Activated CD4-positive, alpha-beta T cell treated with anti-CD3 and anti-CD28 coated beads, Interleukin-2, amount 50 U/mL, for 4 hours (primary cell): ENCODE measurements around the gene ST6GALNAC3.

ENCODE experiments used
- DNase-seq, 2 experiments: peaks; one replicate each; pipeline ENCODE4 v3.0.0-alpha.2; 2020

ST6GALNAC3 gene

DNA sequence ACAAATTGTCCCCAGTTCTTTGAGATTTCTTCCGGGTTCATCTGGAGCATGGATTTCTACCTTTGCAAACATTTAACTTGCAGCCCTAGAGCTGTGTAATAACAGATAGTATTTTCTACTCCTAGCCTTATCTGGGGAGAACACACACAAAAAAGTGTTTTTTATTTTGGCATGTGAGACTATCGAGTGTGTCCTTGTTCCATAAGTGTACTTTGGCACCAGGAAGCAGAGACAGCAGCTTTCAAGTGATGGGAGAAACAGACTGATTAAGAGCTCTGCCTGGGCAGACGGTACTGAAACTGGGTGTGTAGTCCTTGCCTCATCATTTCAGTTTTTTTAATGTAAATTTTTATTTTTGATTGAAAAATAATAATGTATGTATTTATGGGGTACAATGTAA lies 297.4 kb downstream of the ST6GALNAC3 start:
- no peak for DNase-seq

DNA sequence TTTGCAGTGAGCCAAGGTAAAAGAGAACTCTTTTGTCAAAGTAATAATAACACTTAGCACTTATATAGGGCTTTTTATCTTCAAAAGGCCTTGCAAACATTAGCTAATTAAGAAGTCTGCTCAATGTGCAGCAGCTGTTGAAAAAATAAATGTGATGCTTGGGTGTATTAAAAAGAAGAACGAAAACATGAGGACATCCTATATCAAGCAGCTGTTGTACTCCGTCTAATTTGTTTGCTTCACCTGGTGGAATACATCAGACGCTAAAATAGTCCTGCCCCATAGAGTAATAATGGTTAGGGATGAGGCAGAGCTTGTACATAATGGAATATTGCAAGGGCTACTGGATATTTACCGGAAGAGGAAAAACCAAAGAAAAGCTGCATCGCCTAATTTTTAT lies 299.5 kb downstream of the ST6GALNAC3 start:
- no peak for DNase-seq

GRCh38 chr1:76377247-76377646 lies 302.7 kb downstream of the ST6GALNAC3 start:
- no peak for DNase-seq

- no peak for DNase-seq
Measured at GRCh38 chr1:76379506-76379905, 305.0 kb downstream of the ST6GALNAC3 start.

DNA sequence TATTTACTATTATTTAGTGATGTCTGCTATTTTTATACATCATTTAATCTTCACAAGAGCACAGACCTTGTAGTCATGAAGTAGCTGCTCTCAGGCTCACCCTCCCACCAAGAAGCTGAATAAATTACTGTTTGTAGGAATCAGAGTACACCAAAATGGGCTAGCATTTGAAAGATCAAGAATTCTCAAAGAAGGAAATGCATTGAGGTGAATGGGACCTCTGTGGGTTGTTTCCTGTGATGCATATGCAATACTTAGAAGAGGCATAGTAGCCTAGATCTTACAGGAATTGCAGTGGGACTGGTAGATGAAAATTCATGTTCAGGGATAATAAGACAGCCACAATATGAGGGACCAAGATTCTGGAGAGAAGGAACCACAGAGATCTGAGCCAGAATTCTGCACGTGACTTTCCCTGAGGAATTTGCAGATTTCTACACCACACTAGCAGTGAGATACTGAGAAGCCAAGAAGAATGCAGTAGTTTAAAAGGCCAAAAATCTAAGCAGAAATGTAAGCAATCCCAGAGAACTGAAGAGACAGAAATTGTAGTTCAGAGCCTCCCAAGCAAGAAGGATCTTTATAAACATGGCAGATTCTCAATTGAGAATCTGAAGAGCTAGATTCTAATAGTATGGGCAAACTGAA lies 307.0 kb downstream of the ST6GALNAC3 start:
- no peak for DNase-seq

- DNase-seq: no peak
Measured at GRCh38 chr1:76388261-76388660, 313.7 kb downstream of the ST6GALNAC3 start.

GRCh38 chr1:76390456-76390855 lies 315.9 kb downstream of the ST6GALNAC3 start:
- DNase-seq: no peak

GRCh38 chr1:76395059-76395458 lies 320.5 kb downstream of the ST6GALNAC3 start:
- no peak for DNase-seq

DNA sequence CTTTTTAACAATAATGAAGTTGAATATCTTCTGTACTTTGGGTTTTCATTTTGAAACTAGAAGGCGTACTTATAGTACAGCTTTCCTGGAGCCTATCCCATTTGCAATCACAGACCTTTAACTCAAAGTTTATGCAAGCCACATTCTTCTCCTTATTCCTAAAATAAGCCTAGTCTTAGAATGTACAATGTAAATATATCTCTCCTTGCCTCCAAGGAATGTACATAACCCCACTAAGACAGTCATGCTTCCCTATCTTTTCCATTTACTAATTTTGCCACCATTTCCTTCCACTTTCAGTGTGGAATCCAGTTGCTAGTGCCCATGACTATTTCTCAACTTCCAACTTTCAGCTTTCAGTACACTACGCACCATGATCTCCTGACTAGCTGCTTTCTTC lies 327.6 kb downstream of the ST6GALNAC3 start:
- no peak for DNase-seq

DNA sequence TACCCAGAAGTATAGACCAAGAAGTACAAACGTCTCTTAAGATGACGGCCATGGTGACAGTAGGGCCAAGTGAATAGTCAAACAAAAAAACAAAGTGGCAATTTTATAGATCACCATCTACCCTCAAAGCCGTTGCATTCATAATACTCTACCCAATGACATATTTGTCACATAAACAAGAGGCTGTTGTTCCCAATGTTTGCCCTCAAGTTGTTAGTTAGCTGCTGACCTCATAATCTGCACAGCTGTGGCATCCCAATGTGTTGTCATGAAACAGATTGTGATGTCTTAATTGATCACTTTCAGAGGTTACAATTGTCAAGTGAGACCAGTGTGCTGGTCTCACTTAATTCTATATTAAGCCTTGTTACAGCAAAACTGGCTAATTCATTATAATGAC lies 333.8 kb downstream of the ST6GALNAC3 start:
- no peak for DNase-seq

DNA sequence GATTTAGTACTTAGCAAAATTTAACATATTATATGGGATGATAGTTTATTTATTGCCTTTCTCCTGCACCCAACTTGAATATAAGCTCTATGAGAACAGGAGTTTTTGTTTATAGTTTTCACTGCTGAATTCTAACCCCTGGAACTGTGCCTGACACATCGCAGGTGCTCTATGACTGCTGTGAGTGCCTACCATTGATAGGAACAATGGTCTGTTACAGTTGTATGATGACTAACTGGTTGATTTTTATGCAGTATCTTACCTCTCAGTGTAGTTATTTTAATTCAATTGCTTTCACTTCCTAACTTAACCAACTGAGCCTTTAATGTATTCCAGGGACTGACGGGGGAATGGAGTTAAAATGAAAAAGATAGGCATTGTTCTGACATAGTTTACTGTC lies 336.0 kb downstream of the ST6GALNAC3 start:
- DNase-seq: no peak

- no peak for DNase-seq
Measured at GRCh38 chr1:76418531-76418930, 344.0 kb downstream of the ST6GALNAC3 start.

GRCh38 chr1:76419603-76420002 lies 345.1 kb downstream of the ST6GALNAC3 start:
- DNase-seq: no peak

- no peak for DNase-seq
Measured at GRCh38 chr1:76425201-76426145, 350.9 kb downstream of the ST6GALNAC3 start.

GRCh38 chr1:76426606-76427005 lies 352.1 kb downstream of the ST6GALNAC3 start:
- DNase-seq: no peak

DNA sequence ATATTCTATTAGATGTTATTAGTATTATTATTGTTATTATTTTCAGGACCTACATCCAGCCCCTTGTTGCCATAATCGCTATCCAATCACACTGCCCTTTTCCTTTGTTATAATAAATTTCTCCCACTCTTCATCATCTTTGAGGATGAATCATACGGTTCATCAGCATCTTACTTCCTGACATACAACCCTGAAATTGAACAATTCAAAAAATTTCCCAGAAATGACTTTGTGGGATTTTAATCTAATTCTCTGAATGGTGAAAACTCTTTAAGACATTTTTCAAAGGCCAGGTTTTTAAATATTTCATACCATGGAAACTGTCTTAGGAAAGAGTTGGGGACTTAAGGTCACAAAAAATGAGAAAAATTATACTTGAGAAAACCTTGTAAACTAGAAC lies 353.5 kb downstream of the ST6GALNAC3 start:
- DNase-seq: no peak

- no peak for DNase-seq
Measured at GRCh38 chr1:76430531-76430930, 356.0 kb downstream of the ST6GALNAC3 start.

DNA sequence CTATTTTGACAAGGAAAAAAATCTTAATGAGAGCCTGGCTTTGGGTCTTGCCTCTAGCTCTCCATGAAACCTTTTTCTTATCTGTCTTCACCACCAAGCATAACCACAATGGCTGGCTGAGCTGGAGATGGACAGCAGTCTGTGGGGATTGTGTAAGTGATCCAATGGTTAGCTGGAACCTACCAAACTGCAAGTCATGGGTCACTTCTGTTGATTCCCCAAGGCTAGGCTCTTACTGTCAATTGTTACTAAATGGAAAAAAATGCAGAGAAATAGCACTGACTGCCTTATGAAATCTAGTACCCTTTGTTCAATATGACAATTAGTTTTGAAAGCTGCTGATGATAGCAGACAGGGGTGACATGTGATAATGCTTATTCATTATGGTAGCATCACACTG lies 359.0 kb downstream of the ST6GALNAC3 start:
- no peak for DNase-seq

- no peak for DNase-seq
Measured at GRCh38 chr1:76443217-76443616, 368.7 kb downstream of the ST6GALNAC3 start.

DNA sequence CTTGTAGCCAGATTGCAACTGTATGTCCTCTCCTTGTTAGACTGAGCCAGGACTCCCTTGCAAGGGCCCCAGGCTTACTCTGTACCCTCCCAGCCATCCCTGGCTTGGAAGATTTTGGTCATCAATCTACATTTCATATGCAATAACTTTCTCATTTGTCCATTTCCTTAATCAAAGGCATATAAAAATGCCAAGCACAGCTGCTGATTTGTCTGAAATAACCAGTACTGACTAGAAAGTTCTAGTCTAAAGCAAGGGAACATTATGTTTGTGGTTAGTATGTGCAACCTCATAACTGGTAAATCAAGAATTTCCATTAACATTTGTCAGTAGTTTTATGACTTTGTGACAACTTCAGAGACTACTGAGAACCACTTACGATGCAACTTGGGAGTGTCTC lies 370.2 kb downstream of the ST6GALNAC3 start:
- DNase-seq: no peak

GRCh38 chr1:76450229-76450628 lies 375.7 kb downstream of the ST6GALNAC3 start:
- DNase-seq: no peak

DNA sequence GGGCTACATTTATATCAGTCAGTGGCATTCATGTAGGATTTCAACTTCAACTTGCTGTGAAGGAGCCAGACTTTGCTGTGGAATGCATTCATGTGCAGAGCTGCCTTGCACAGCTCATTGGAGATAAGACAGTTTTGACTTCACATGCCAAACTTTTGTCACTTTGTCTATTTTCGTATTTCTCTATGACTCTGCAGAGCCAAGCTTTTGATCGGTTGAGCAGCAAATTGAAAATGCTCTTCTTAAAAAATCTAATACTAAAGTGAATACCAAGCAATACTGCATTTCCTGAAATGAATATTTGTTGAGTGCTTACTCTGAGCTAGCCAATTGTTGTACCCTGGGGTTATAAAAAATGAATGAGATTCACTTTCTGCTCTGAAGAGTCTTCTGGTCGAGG lies 388.7 kb downstream of the ST6GALNAC3 start:
- DNase-seq: no peak

GRCh38 chr1:76463849-76464248 lies 389.3 kb downstream of the ST6GALNAC3 start:
- no peak for DNase-seq

GRCh38 chr1:76465030-76465429 lies 390.5 kb downstream of the ST6GALNAC3 start:
- DNase-seq: no peak
